ENCODE results near the gene CYP4X1.
"Not testable (repeated sequence)": the region's sequence is repeated elsewhere in the genome, so short reads cannot be mapped to it uniquely, and the experiment has no call there.

The CYP4X1 gene

GRCh38 chr1:46996659-46997281 is 26.7 kb upstream of the CYP4X1 start:
- TF ChIP-seq, protein P1, sequence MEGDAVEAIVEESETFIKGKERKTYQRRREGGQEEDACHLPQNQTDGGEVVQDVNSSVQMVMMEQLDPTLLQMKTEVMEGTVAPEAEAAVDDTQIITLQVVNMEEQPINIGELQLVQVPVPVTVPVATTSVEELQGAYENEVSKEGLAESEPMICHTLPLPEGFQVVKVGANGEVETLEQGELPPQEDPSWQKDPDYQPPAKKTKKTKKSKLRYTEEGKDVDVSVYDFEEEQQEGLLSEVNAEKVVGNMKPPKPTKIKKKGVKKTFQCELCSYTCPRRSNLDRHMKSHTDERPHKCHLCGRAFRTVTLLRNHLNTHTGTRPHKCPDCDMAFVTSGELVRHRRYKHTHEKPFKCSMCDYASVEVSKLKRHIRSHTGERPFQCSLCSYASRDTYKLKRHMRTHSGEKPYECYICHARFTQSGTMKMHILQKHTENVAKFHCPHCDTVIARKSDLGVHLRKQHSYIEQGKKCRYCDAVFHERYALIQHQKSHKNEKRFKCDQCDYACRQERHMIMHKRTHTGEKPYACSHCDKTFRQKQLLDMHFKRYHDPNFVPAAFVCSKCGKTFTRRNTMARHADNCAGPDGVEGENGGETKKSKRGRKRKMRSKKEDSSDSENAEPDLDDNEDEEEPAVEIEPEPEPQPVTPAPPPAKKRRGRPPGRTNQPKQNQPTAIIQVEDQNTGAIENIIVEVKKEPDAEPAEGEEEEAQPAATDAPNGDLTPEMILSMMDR (IDR thresholded peaks at IDR 0.05; ENCODE audit: control extremely low read depth, extremely low read depth, low read depth, missing control alignments): no peak
- no peak for DNase-seq (ENCODE audit: extremely low spot score)
- POLR2A ChIA-PET: no interaction called here
- CTCF ChIA-PET: no interaction called here

DNA sequence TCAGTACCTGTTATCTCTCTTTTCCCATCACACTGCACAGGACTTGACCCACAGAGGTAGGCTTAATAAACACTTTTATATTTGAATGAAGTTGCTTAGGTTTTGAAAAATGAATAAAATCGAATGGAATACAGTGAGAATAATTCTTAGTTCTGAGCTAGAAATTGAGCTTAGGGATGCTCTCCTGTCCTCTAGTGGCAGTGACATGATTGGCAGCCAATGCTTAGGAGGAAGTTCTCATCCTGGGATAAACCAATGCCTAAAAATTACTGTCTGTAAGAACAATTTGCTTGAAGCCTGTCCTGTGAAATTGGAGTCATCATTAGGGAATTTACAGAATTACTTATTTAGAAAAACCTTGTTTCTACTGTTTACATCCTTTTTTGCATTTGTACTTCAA is 21.3 kb upstream of the CYP4X1 start:
- no peak for DNase-seq (ENCODE audit: extremely low spot score)
- CTCF ChIA-PET: no interaction called here
- TF ChIP-seq, protein P1 (IDR thresholded peaks at IDR 0.05; ENCODE audit: control extremely low read depth, extremely low read depth, low read depth, missing control alignments): no peak
- POLR2A ChIA-PET: no interaction called here

DNA sequence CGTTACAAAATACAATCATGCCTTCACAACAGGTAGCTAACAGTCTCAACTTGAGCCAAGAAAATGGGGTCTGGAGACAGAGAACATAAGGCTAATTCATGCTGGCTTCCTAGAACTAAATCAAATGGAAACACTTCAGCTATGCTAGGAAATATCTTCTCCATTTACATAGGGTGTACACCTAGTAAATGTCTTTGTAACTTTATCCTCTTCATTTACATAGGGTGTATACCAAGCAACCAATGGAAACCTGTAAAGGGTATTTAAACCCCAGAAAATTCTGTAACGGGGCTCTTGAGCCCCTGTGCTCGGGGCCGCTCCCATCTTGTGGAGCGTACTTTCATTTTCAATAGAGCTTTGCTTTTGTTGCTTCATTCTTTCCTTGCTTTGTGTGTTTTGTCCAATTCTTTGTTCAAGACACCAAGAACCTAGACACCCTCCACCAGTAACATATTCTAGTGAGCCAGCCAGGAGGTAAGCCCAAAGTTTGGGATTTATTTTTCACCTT is 19.5 kb upstream of the CYP4X1 start:
- no peak for DNase-seq (ENCODE audit: extremely low spot score)
- TF ChIP-seq, protein P1 (IDR thresholded peaks at IDR 0.05; ENCODE audit: control extremely low read depth, extremely low read depth, low read depth, missing control alignments): no peak
- POLR2A ChIA-PET: no interaction called here
- CTCF ChIA-PET: no interaction called here

GRCh38 chr1:47006437-47006836 is 17.0 kb upstream of the CYP4X1 start:
- POLR2A ChIA-PET; CTCF ChIA-PET; DNase-seq (ENCODE audit: extremely low spot score): not testable (repeated sequence)

- TF ChIP-seq, protein P1 (IDR thresholded peaks at IDR 0.05; ENCODE audit: control extremely low read depth, extremely low read depth, low read depth, missing control alignments): no peak
- ChIA-PET CTCF (no interaction called here), POLR2A (no interaction called here)
- DNase-seq (ENCODE audit: extremely low spot score): no peak
Observed at GRCh38 chr1:47013293-47013692, 10.2 kb upstream of the CYP4X1 start.

GRCh38 chr1:47021070-47021469 is 2.4 kb upstream of the CYP4X1 start:
- POLR2A ChIA-PET: no interaction called here
- TF ChIP-seq, protein P1 (IDR thresholded peaks at IDR 0.05; ENCODE audit: control extremely low read depth, extremely low read depth, low read depth, missing control alignments): no peak
- CTCF ChIA-PET: no interaction called here
- DNase-seq (ENCODE audit: extremely low spot score): no peak

GRCh38 chr1:47024141-47024801 is 802 bp downstream of the CYP4X1 start:
- POLR2A ChIA-PET: no interaction called here
- DNase-seq (ENCODE audit: extremely low spot score): no peak
- CTCF ChIA-PET: interaction anchor here (0.9 kb wide), 1 partner anchor 34 kb away, joined by 3 read pairs; no protein-coding TSS in a partner anchor
- TF ChIP-seq, protein P1 (IDR thresholded peaks at IDR 0.05; ENCODE audit: control extremely low read depth, extremely low read depth, low read depth, missing control alignments): no peak

Measured in GM10248 (cell line).